ENCODE measurements around the gene NPAS3.

DNA sequence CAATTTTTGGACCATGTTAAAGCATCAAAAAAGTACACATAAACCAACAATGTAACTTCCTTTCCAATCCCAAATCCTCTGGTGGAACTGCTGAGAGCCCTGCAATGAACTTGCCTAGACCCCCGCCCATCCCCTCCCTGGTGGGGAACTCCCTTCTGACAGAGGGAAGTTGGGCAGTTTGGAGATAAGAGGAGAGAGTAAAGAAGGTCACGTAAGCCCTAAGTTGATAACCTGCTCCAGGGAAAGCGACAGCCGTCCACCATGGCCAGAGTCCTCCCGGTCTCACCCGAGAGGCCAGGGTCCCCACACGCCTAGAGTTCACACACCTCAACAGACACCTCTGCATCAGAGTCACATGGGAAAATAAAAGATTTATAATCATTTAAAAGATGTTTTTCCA lies 873.5 kb downstream of the NPAS3 start:
- TF ChIP-seq, protein P1, sequence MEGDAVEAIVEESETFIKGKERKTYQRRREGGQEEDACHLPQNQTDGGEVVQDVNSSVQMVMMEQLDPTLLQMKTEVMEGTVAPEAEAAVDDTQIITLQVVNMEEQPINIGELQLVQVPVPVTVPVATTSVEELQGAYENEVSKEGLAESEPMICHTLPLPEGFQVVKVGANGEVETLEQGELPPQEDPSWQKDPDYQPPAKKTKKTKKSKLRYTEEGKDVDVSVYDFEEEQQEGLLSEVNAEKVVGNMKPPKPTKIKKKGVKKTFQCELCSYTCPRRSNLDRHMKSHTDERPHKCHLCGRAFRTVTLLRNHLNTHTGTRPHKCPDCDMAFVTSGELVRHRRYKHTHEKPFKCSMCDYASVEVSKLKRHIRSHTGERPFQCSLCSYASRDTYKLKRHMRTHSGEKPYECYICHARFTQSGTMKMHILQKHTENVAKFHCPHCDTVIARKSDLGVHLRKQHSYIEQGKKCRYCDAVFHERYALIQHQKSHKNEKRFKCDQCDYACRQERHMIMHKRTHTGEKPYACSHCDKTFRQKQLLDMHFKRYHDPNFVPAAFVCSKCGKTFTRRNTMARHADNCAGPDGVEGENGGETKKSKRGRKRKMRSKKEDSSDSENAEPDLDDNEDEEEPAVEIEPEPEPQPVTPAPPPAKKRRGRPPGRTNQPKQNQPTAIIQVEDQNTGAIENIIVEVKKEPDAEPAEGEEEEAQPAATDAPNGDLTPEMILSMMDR (IDR thresholded peaks at IDR 0.05) = no peak
- TF ChIP-seq POLR2A (IDR thresholded peaks at IDR 0.05) (no peak), EP300 (IDR thresholded peaks at IDR 0.05) (no peak), POLR2AphosphoS5 (IDR thresholded peaks at IDR 0.05) (no peak)
